BLaER1 treated with 17β-estradiol and CSF1 and Interleukin-3, amounts not matched to agents 10 nM and 100 nM (cell line): ENCODE measurements around the gene CYP4X1.
"Not testable (repeated sequence)": the region's sequence is repeated elsewhere in the genome, so short reads cannot be mapped to it uniquely, and the experiment has no call there.

Source experiments
- H3K27ac ChIP-seq, 11 experiments: shearing (Covaris generic); formaldehyde crosslinking; 2 replicates each; pipeline ENCODE4 v1.8.1; 2022
- H3K27me3 ChIP-seq, 11 experiments: shearing (Covaris generic); formaldehyde crosslinking; 2 replicates each; pipeline ENCODE4 v1.8.1; 2022
- H3K36me3 ChIP-seq, 11 experiments: shearing (Covaris generic); formaldehyde crosslinking; 2 replicates each; pipeline ENCODE4 v1.8.1; 2022
- H3K4me1 ChIP-seq, 10 experiments: shearing (Covaris generic); formaldehyde crosslinking; 2 replicates each; pipeline ENCODE4 v1.8.1; 2022
- H3K4me2 ChIP-seq, 11 experiments: shearing (Covaris generic); formaldehyde crosslinking; 2 replicates each; pipeline ENCODE4 v1.8.1; 2022
- H3K4me3 ChIP-seq, 10 experiments: shearing (Covaris generic); formaldehyde crosslinking; 2 replicates each; pipeline ENCODE4 v1.8.1; 2022
- H3K9ac ChIP-seq, 11 experiments: shearing (Covaris generic); formaldehyde crosslinking; 2 replicates each; pipeline ENCODE4 v1.8.1; 2022
- H3K9me3 ChIP-seq, 11 experiments: shearing (Covaris generic); formaldehyde crosslinking; replicated peaks in 1 of 11; 2 replicates each; pipeline ENCODE4 v1.8.1; 2022
- H4K20me1 ChIP-seq, 11 experiments: shearing (Covaris generic); formaldehyde crosslinking; 2 replicates each; pipeline ENCODE4 v1.8.1; 2022
- Cebpa-rat ChIP-seq, 11 experiments: shearing (Covaris generic); IDR thresholded peaks; 2 replicates each; pipeline ENCODE4 v1.8.1; 2022

Gene CYP4X1

DNA sequence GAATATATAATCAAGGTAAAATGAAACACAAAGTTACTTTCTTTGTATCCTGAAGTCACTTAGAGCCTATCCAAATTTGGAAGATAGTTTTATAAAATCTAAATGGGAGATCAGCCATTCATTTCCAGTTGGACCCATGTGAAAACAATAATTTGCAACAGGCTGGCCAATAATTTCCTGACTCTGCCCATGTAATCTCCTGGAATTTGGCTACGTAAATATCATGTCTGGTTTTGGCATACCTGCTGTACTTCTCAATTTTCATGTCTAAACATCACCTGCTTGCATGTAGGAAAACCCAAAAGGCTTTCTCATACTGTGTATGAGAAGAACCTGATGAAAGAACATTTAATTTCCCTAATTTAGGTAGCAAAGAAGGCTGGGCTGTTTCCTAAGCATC is 35.9 kb downstream of the CYP4X1 start:
- Histone ChIP-seq H3K4me3 (no peak overlapping the region), H3K9me3 (peaks cover 0 to 5% (median 0%) of the 10 kb centered on the region in 11 experiments; a peak in 2 of 22 replicates), H3K4me1 (peaks cover 0 to 26% (median 9%) of the 10 kb centered on the region in 10 experiments; a peak in 9 of 20 replicates), H3K9ac (no peak overlapping the region), H3K27ac (no peak overlapping the region), H3K36me3 (no peaks in the 10 kb centered on the region), H3K27me3 (no peaks in the 10 kb centered on the region), H3K4me2 (peak overlapping the region in 2 of 11 experiments; percentile 14 to 26; a peak in 1 of 22 replicates), H4K20me1 (no peaks in the 10 kb centered on the region)
- TF ChIP-seq Cebpa-rat (IDR thresholded peaks at IDR 0.05): no peak

DNA sequence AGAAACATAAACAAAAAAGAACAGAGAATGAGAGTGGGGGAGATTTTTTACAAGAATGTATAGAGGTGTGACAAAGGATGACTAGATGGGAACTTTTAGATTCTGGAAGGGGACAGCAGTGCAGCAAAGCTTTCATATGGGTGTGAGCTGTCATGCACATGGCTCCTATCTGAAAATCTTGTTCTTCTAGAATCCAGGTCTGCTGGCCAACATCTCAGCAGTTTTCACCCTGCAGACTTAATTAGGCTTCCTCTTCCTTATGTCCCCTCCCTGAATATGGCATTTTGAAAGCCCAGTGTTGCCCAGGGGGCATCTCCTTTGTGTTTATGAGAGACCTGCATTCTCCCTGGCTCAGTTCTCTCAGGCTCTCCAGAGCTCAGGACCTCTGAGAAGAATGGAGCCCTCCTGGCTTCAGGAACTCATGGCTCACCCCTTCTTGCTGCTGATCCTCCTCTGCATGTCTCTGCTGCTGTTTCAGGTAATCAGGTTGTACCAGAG is 43.7 kb downstream of the CYP4X1 start, which contains the start of gene CYP4Z1:
Gene CYP4Z1, plus strand, starts transcription at position 135 of the 498 bp plus-strand sequence. Its CDS starts 260 bp downstream, at position 395.
- TF ChIP-seq Cebpa-rat (IDR thresholded peaks at IDR 0.05): no peak
- Histone ChIP-seq H3K9me3 (0 out of 22 replicates have a peak, but pooled peaks cover 0 to 4% (median 0%) of the 10 kb centered on the region in 11 experiments), H3K36me3 (no peaks in the 10 kb centered on the region), H3K4me3 (no peak within 1 kb of the TSS), H3K4me1 (peaks cover 0 to 8% (median 2%) of the 10 kb centered on the region in 10 experiments; a peak in 4 of 20 replicates), H3K27me3 (no peaks in the 10 kb centered on the region), H3K27ac (no peak within 1 kb of the TSS), H4K20me1 (no peaks in the 10 kb centered on the region), H3K9ac (no peak within 1 kb of the TSS), H3K4me2 (no peak within 1 kb of the TSS)

DNA sequence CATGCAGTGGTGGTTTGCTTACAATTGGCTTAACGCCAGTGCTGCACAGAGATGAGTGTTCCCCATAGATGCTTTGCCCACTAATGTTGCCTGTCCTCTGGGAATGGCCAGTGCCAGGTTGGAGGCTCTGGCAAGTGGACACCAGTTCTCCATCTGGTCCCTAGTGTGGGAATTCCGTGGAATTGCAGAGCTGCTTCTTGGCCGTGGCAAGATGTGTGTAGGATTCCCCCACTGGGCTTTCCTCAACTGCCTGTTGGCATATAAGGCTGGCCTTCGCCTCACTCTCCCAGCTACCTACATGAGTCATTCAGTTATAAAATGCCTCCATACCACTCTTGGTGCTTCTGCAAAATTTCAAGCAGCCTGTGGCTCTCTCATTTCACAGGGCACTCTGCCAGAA is 45.6 kb downstream of the CYP4X1 start:
- not testable (repeated sequence) for H4K20me1 ChIP-seq

DNA sequence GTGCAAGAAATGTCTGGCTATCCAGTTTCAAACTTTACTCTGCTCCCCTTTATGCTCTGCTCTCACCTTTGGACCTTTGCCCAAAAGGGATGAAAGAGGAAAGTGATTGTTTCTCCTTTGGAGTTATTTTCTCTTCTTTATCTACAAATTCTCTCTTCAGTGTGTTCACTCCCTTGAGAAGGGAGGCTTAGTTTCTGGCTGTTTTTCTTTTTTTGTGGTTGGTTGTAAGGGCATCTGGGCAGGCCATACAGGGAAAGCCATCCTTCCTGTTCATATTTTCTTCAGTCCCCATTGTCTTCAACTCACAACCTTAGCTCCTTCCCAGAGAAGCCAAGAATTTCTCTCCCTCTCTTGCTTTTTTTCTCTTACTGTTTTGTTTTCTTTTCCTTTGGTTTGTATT is 46.0 kb downstream of the CYP4X1 start:
- H3K36me3 ChIP-seq, H3K9ac ChIP-seq, H3K27ac ChIP-seq, H3K4me2 ChIP-seq, H4K20me1 ChIP-seq, H3K27me3 ChIP-seq, H3K9me3 ChIP-seq, H3K4me1 ChIP-seq, H3K4me3 ChIP-seq: not testable (repeated sequence)

More for the DNA sequence above, 45.6 kb downstream of the CYP4X1 start:
- not testable (repeated sequence) for H3K27ac ChIP-seq, H3K4me2 ChIP-seq, H3K27me3 ChIP-seq, H3K9ac ChIP-seq, H3K9me3 ChIP-seq, H3K4me1 ChIP-seq, H3K36me3 ChIP-seq, H3K4me3 ChIP-seq

DNA sequence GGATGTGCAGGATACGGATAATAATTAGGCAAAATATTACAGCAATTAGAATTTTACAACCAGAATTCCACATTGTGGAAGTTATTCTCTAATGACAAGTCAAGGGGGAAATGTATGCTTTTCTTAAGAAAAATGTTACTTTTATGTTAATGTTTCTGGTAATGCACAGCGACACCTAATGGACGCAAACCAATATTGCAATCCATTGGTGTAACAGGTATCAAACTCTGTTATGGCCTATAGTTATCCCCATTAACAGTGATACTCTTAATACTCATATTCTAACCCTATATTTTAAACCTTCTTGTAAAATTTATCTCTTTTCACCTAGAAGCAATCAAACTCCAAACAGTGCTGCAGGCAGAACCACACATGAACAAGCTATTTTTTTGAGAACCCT is 65.9 kb downstream of the CYP4X1 start:
- H3K27ac ChIP-seq, H3K4me2 ChIP-seq, H3K9me3 ChIP-seq, H3K27me3 ChIP-seq, H3K36me3 ChIP-seq, H3K4me3 ChIP-seq, H4K20me1 ChIP-seq, H3K9ac ChIP-seq, H3K4me1 ChIP-seq: not testable (repeated sequence)

DNA sequence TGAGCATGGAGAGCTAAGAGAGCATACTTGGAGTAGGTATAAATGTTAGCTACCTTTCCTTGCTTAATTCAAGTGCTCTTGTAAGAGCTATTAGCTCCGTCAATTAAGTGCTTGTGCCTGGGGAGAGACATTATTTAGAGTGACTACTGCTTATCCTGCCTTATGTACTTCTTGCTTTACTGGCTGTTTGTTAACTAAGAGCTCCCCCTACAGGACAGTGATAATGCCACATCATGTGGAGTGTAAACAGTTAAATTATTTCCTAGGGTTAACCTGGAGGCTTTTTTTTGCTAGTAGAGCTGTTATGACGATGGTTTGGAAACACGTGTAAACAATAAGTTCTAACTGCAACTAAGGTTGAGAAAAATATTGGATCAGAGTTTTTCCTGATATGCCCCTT is 68.0 kb downstream of the CYP4X1 start:
- not testable (repeated sequence) for H3K27me3 ChIP-seq, H3K9me3 ChIP-seq, H3K4me1 ChIP-seq, H4K20me1 ChIP-seq, H3K4me3 ChIP-seq, H3K27ac ChIP-seq, H3K9ac ChIP-seq, H3K36me3 ChIP-seq, H3K4me2 ChIP-seq
